ENCODE results near the gene NPR3.

Gene NPR3, protein sequence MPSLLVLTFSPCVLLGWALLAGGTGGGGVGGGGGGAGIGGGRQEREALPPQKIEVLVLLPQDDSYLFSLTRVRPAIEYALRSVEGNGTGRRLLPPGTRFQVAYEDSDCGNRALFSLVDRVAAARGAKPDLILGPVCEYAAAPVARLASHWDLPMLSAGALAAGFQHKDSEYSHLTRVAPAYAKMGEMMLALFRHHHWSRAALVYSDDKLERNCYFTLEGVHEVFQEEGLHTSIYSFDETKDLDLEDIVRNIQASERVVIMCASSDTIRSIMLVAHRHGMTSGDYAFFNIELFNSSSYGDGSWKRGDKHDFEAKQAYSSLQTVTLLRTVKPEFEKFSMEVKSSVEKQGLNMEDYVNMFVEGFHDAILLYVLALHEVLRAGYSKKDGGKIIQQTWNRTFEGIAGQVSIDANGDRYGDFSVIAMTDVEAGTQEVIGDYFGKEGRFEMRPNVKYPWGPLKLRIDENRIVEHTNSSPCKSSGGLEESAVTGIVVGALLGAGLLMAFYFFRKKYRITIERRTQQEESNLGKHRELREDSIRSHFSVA

DNA sequence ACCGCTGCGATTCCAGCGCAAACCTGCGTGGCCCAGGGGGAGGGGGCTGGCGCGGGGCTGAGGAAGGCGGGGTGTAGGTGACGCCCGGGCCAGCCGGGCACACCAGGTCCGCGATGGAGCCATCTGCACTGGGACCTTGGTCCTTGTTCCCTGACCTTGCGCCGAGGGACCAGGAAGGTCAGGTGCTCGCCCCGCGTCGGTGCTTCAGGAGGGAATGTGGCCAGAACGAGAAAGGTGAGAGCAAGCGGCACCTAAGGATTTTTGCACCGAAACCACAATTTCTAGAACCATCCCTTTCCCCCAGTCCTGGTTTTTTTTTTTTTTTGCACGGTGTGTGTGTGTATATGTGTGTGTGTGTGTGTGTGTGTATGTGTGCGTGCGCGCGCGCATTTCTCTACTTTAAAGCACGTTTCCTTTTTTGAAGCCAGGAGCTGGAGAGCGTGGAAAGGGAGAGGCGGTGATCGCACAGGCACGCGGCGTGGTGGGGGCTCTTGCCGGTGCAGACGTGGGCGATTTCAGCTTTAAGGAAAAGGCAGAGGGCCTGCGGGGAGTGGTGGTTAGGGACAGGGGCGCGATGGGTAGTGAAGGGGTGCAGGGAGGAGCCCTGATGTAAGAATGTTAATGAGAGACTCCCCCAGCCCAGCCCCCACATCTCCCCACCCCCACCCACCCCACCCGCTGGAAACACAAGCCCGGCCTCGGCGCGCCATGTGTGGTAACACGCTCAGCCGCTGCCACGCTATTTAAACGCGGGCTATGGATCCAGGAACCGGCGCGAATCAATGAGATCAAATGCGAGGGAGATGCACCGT, at the start of gene NPR3:
TSS of gene NPR3 (plus strand) at position 772 of the 812 bp plus-strand sequence. CDS start 456 bp downstream, outside the sequence.
- no peak for DNase-seq

DNA sequence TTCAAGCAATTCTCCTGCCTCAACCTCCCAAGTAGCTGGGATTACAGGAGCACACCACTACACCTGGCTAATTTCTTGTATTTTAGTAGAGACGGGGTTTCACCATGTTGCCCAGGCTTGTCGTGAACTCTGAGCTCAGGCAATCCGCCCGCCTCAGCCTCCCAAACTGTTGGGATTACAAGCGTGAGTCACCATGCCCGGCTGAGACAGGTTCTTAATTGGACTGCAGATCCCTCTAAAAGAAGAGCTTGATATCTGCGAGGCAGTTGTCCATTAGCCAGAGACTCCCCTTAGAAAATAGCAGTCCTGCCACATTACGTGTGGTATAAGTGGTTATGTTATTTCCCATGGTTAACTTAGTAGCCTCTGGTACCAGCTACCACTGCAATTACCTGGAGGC, 46.6 kb upstream of the NPR3 start:
- no peak for DNase-seq

DNA sequence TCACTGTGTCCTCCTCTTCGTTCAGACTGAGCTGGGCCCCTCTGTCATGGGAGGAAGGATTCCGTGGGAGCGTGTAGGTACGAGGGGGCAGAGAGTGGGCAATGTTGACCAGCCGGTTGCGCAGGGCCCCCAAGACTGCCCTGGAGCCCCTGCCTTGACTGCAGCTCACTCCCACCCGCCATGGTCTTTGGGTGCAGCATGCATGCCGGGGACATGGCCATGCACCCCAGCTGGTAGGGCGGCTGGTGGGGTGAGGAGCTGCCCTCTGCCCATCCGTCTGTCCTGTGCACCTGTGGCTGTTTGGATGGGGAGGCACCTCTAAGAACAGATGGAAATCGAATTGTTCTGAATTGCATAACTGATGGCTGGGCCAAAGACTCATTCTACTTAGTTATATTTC, 42.6 kb upstream of the NPR3 start:
- DNase-seq, result no peak

DNA sequence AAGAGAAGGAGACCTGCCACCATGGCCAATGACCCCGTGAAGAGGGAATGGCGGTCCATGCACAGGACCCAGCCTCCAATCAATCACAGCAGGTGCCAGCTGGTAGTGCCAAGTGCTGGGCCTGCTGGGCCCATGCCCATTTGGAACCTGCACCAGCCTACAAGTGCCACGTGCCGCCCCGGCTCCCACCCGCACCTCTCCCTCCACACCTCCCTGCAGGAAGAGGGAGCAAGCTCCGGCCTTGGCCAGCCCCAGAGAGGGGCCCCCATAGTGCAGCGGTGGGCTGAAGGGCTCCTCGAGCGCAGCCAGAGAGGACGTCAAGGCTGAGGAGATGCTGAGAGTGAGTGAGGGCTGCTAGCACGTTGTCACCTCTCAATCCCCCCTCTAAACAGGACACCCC, 37.8 kb upstream of the NPR3 start:
- DNase-seq, result no peak

DNA sequence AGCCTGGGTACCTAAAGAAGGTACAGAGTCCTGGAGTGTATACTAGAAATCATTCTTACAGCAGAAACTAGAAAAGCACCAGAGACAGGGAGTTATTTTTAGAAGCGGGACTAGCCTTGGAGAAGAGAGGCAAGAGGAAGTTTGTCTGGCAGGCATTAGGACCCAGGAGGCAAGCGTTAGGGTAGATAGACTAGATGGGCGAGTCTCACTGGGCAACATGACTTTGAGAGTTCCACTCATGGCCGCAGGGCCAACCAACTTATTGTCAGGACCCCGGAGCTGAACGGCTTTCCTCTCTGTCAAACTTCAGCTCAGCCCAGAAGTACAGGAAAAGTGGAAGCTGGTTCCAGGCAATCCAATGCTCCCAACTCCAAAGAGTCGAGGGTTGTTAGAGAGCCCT, 34.1 kb upstream of the NPR3 start:
- DNase-seq, result no peak

DNA sequence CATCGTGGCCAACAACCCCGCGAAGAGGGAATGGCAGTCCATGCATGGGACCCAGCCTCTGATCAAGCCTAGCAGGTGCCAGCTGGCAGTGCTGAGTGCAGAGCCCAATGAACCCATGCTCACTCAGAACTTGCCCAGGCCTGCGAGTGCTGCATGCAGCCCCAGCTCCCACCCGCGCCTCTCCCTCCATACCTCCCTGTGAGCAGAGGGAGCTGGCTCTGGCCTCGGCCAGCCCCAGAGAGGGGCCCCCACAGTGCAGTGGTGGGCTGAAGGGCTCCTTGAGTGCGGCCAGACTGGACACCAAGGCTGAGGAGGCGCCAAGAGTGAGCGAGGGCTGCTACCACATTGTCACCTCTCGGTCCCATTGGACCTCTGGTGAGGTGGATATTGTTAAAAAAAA, 32.6 kb upstream of the NPR3 start:
- DNase-seq, result no peak

DNA sequence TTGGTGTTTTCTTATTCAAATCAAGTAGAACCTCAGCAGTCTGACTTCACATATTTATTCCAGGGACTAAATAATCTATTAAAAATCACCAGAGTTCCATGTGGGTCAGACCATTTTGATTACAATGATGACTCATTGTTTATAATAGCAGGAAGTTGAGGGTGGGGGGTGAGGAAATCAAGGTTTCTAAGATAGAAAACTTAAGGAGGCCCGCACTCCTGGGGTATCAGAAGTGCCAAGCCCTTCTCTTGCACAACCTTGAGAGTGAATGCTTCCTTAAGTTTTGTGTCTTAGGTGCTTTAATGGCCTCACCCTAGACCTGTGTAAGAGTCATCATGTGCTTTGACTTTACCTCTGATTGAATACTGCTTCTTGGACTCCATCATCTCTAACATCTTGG, 31.9 kb upstream of the NPR3 start:
- DNase-seq, result no peak

DNA sequence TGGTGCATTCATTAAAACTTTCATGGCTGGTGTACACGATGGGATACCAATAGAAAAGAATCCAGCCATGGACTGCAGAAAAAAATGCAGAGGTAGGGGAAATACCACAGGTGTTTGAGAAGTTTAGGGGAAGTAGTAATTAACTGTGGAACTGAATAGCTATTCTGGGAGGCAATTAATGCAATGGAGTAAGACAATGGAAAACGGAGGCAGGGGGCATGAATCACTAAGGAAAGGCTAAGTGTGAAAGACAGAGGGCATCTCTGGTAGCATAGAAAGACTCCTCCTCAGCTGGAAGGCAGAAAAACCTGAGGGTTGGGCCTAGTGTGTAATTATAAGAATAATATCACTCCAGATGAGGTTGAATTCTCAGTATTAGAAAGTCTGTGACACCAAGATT, 30.9 kb upstream of the NPR3 start:
- DNase-seq, result no peak

DNA sequence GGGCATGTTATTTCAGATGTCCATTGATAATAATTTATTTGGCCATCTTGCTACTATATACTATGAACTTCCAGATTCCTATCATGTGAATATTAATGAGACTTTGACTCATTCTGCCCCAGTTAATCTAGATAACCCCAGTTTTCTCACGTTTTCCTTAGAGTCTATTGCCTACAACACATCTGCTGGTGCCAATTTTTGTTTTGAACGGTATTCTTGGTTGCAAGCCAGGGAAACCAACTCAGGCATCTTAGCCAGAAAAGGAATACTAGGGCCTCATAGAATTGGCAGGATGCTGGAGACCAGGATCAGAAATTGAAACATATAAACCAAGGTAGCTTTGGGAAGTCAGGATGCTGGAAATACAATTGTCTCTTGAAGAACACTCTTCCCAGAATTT, 28.0 kb upstream of the NPR3 start:
- DNase-seq, result no peak

DNA sequence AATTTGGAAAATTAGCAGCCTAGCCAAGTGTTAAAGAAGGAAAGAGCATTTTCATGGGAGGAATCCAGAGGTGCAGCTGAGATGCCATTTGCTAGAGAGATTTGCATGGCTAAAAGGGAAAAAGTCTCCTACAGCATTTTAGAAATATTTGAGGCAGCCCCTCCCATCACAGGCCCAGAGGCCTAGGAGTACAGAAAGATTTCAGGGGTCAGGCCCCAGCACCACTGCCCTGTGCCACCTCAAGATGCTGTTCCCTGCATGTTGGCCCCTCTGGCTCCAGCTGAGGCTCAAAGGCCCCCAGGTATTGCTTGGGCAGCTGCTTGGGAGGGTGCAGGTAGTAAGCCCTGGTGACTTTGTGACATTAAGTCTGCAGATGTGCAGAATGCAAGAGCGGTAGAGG, 26.9 kb upstream of the NPR3 start:
- no peak for DNase-seq

DNA sequence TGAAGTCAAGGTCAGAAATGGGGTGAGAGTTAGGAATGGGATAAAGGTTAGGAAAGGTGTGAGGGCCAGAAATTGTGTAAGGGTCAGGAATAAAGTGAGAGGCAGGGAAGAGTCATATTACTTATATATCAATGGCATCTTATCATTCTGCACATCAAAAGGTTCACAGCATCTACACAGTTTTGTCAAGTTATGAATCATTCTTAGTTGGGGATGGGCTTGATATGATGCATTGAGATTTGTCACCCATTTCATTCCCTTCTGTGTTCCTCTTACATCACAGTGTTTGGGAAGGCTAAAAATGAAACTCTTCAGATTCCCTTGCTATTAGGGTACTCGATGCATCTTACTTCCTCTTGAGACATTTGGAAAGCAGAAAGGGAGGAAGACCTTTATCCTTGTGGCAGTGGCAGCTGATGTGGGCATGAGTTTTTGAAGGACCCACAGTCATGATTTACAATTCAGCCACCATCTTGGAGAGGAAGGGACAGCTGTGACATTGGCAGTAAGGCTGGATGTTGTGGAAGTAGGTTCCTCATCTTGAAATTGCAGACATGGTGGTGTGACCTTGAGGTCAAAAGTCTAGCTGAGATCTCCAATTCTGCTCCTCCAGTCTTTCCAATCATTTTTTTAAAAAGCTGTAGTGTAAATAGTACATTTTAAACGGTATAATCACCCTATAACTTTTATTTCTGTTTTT, 24.2 kb upstream of the NPR3 start:
- no peak for DNase-seq

DNA sequence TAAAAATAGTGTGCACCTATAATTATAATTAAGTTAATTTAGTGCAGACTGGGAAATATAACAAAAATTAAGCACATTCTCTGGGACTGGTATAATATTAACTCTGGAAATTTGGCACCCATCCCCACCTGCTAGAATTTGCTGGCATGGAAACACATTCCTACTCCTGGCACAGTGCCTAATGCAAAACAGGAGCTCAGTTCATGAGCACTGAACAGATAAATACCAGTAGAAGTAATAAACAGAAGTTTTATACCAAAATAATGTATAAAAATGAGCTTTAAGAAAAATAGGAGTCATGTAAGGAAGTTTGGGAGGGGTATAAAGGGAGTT, 23.7 kb upstream of the NPR3 start:
- no peak for DNase-seq

DNA sequence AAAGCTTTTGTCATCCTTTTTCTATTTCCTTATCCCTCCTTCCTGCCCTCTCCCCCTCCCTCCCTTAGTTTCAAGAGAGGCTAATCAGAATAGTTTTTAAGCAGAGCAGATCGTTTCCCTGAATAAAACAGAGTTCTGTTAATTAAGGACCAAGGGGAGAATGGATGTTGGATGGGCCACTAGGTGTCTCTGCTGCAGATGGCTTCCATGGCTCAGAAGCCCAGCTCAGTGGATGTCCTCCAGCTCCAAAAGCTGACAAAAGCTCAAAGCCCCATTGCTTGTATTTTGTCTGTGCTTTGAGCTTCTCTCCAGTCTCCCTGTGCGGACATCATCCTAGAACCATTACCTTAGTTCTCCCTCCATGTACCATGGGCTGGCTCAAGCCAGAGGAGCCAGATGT, 21.0 kb upstream of the NPR3 start:
- no peak for DNase-seq

DNA sequence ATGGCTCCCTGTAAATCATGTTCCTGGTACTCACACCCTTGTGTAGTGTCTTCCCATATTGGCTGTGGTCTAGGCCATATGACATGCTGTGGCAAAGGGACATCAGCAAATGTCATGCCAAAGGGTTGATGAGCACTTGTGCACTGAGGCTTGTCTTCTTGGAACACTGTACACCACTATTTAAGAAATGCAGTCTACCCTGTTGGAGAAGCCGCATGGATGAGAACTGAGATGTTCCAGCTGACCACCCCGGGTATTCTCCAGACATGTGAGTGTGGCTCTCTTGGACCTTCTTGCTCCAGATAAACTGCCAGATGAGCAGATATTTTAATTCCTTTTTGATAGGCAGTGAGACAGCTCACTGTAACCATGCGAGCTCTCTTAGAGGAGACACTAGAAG, 20.5 kb upstream of the NPR3 start:
- DNase-seq, result no peak

DNA sequence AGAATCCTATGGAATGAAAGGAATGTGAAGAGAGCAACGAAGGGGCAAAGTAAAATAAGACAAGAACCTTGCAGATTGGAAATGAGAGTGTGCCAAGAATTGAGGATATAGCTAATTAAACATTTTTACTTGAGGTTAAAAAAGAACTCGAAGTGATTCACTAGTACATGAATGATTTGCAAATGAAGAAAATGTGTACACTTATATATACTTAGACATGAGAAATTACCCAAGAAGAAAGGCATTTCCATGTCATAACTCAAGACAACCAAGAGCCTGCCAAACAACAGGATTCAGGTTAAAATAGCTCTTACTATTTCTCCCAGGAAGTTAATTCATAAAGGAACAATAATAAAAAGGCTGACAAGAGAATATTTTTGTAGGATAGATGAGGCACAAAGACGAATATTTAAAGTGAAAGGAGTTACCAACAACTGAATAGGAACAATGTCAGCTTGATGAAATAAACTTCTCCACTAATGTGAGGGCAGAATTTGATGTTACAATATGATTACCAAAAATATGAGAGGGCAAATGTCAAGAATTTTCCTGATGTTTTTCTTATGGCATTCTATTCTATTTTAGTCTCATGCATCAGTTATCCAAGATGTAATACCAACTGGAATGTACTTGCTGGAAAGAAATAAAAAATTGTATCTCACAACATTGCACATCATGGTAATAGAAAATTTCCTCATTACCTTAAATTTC, 18.9 kb upstream of the NPR3 start:
- no peak for DNase-seq

DNA sequence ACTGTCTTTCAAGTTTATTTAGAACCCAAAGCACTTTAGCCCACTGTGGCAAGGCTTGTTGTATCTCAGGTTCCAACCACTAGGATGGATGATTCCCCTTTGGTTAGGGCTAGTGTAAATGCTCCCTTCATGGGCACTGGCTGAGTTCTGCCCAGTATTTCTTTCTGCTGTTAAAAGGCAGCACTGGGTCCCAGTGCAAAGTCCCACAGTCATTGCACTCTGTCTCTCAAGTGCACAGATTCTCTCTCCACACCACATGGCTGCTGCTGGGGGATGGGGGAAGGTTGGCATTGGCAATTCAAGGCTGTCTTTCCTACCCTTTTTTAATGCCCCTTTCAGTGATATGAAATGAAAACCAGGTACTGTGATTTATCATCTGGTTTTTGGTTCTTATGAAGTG, 7.2 kb upstream of the NPR3 start:
- DNase-seq, result no peak

DNA sequence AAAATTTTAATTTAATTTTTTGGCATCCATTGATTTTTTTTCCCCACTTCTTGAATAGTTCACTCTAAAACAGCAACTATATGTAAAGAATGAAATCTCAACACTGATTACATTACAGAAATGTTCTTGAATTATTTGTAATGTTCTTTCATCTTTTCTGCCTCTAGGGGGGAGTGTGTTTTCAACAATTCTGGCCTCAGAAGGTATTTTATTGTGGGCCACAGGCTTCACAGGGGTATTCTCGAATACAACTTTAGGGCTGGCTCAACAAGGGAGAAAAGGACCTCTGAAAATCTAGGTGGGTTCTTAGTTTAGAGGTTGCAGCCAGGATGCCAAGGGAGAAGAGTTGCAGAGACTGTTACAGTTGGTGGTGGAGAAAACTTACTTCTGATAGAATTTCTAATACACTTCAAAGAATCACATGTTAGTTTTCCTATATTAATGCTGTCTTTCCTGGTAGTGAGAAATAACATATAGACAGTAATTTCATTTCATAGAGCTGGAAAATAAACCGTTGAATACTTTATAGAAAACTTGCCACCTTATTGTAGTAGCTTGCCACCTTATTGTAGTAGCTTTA, 3.6 kb upstream of the NPR3 start:
- no peak for DNase-seq

DNA sequence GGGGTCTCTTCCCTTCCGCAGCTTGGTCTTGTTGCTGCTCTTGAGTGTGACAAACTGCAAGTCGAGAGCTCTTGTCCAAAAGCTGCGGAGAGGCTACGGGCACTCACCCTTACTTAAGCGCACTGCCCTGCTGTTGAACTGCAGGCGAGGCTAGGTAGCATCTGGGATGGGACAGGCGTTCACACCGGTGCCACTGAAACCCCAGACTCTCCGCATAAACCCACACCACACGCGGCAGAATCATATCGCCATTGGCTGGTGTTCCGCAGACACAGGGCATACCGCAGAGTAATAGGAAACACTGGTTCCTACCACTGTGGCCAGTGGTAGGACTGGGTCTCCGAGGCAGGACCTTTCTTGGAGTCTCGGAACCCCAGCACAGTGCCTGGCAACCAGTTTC, 2.2 kb upstream of the NPR3 start:
- DNase-seq, result no peak

DNA sequence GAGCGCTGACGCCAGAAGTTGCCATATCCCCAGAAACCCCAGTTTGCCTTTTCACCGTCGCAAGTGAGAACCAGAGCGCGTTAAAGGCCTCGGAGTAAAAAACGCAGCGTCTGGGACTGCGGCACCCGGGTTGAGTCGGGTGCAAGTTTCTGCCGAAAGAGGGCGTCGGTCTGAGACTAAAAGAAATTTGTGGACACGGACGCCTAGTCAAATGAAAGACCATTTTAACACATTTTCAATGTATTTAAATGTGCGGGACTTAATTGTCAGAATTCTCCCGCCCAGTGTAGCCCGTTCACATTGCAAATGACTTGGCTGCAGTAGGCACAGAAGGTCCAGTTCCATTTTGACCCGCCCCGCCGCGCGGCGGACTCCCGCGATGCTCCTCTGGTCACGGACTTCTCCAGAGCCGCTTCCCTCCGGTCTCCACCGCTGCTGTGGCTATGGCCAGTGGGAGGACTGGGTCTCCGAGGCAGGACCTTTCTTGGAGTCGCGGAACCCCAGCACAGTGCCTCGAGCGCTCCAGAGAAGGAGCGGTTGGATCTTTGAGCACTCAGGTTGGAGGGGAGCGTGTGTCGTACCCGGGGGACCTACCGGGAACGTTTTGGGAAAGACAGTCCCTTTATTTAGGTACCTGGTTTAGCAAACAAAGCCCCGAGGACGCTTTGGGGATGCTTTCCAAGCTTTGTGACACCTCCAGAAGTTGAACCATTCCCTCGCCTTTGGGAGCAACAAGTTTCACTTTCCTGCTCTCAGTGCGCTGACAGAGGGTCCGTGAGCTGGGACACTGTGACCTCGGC, 1.2 kb upstream of the NPR3 start:
- DNase-seq, result peak; percentile 38

DNA sequence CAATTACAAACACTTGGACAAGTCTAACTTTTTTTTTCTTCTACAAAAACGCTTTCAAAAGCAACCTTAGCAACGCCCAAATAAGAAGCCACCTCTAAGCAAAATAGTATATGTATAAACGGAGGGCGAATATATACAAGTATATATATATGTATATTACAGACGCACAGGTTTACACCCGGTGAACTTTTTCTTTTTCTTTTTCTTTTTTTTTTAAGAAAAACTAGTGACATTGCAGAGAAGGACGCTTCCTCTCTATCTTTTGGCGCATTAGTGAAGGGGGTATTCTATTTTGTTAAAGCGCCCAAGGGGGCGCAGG, 200 bp downstream of the NPR3 start:
- no peak for DNase-seq

DNA sequence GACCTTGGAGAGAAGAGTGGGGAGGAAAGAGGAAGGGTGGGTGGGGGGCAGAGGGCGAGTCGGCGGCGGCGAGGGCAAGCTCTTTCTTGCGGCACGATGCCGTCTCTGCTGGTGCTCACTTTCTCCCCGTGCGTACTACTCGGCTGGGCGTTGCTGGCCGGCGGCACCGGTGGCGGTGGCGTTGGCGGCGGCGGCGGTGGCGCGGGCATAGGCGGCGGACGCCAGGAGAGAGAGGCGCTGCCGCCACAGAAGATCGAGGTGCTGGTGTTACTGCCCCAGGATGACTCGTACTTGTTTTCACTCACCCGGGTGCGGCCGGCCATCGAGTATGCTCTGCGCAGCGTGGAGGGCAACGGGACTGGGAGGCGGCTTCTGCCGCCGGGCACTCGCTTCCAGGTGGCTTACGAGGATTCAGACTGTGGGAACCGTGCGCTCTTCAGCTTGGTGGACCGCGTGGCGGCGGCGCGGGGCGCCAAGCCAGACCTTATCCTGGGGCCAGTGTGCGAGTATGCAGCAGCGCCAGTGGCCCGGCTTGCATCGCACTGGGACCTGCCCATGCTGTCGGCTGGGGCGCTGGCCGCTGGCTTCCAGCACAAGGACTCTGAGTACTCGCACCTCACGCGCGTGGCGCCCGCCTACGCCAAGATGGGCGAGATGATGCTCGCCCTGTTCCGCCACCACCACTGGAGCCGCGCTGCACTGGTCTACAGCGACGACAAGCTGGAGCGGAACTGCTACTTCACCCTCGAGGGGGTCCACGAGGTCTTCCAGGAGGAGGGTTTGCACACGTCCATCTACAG, 760 bp downstream of the NPR3 start:
- DNase-seq, result no peak

Data from stimulated activated CD4-positive, alpha-beta T cell treated with anti-CD3 and anti-CD28 coated beads, Interleukin-4, amount 100 ng/mL, for 1 hour (primary cell).